GM23338 (cell line): ENCODE results near the gene NPM3. TPM values are rescaled to one million over a fixed set of nuclear protein-coding genes. Genes with fewer than 3 reads are reported as not detected.

Source experiments
- ATAC-seq: fragments of 200-7000 bp; cut with Tn5 transposase; 3 replicates; pipeline ENCODE4 v1.9.1; 2020
- DNase-seq: peaks from one replicate; pipeline ENCODE4 v3.0.0-alpha.2; 2015; ENCODE audit warnings: low spot score
- H2AFZ ChIP-seq: fragments of 200-600 bp; sonication (generic); 2 replicates; pipeline ENCODE4 v1.8.0; 2016; ENCODE audit warnings: antibody characterized with exemption, mild to moderate bottlenecking, moderate library complexity
- H3F3A ChIP-seq: fragments of 200-600 bp; sonication (generic); replicated peaks from 2 replicates; pipeline ENCODE4 v1.8.0; 2017; ENCODE audit warnings: antibody characterized with exemption, mixed run types, low read depth
- H3K27ac ChIP-seq: fragments of 200-600 bp; sonication (generic); 2 replicates; pipeline ENCODE4 v1.6.1; 2016; ENCODE audit warnings: low read depth
- H3K27me3 ChIP-seq: fragments of 200-600 bp; sonication (generic); 2 replicates; pipeline ENCODE4 v1.8.0; 2016; ENCODE audit warnings: mild to moderate bottlenecking, mixed run types, moderate library complexity; ENCODE audit not compliant: insufficient read depth
- H3K36me3 ChIP-seq: fragments of 200-600 bp; sonication (generic); 2 replicates; pipeline ENCODE4 v1.8.0; 2016; ENCODE audit warnings: mild to moderate bottlenecking; ENCODE audit not compliant: insufficient read depth
- H3K4me1 ChIP-seq: fragments of 200-600 bp; sonication (generic); 2 replicates; pipeline ENCODE4 v1.8.0; 2016; ENCODE audit warnings: mild to moderate bottlenecking, moderate library complexity; ENCODE audit not compliant: insufficient read depth
- H3K4me2 ChIP-seq: fragments of 200-600 bp; sonication (generic); 2 replicates; pipeline ENCODE4 v1.7.1; 2017; ENCODE audit warnings: mixed run types
- H3K4me3 ChIP-seq: fragments of 200-600 bp; sonication (generic); 2 replicates; pipeline ENCODE4 v1.6.1; 2016; ENCODE audit warnings: mixed run types
- H3K79me2 ChIP-seq: fragments of 200-600 bp; sonication (generic); replicated peaks from 2 replicates; pipeline ENCODE4 v1.8.0; 2017; ENCODE audit warnings: mild to moderate bottlenecking; ENCODE audit not compliant: insufficient read depth
- H3K9me2 ChIP-seq: fragments of 200-600 bp; sonication (generic); 2 replicates; pipeline ENCODE4 v1.8.0; 2017; ENCODE audit not compliant: insufficient read depth
- H4K20me1 ChIP-seq: fragments of 200-600 bp; sonication (generic); replicated peaks from 2 replicates; pipeline ENCODE4 v1.8.0; 2017; ENCODE audit warnings: mild to moderate bottlenecking; ENCODE audit not compliant: insufficient read depth
- H3K27ac Mint-ChIP-seq: 2 replicates; pipeline ENCODE4 v1.8.0; 2020; ENCODE audit warnings: inconsistent platforms, mild to moderate bottlenecking, moderate library complexity, mixed read lengths
- H3K27me3 Mint-ChIP-seq: 3 replicates; pipeline ENCODE4 v1.8.0; 2022; ENCODE audit warnings: low read depth, mild to moderate bottlenecking, moderate library complexity, mixed read lengths, inconsistent platforms; ENCODE audit not compliant: insufficient read depth, poor library complexity
- H3K36me3 Mint-ChIP-seq: 3 replicates; pipeline ENCODE4 v1.8.0; 2021; ENCODE audit warnings: low read depth, mild to moderate bottlenecking, inconsistent platforms, moderate library complexity, mixed read lengths
- H3K4me1 Mint-ChIP-seq: 3 replicates; pipeline ENCODE4 v1.8.0; 2020; ENCODE audit warnings: mild to moderate bottlenecking, inconsistent platforms, mixed read lengths
- H3K4me3 Mint-ChIP-seq: 3 replicates; pipeline ENCODE4 v1.8.0; 2021; ENCODE audit warnings: moderate library complexity, mild to moderate bottlenecking, inconsistent platforms, mixed read lengths
- H3K9me3 Mint-ChIP-seq: 3 replicates; pipeline ENCODE4 v1.8.0; 2020; ENCODE audit warnings: moderate library complexity, mild to moderate bottlenecking, inconsistent platforms, mixed read lengths
- CREB1 ChIP-seq: fragments of 250-450 bp; sonication (Bioruptor Pico); IDR thresholded peaks from 2 replicates; pipeline ENCODE4 v1.5.0; 2020; ENCODE audit warnings: low read depth, mild to moderate bottlenecking, moderate library complexity
- CTCF ChIP-seq, 2 experiments: fragments of 200-600 bp in 1 of 2; sonication (generic) in 1 of 2; conservative IDR thresholded peaks; 2 replicates each; pipeline versions ENCODE4 v1.5.1 to v1.6.1; 2016 to 2017; ENCODE audit warnings: antibody characterized with exemption in 2 of 2, low read depth in 2 of 2, mild to moderate bottlenecking in 2 of 2, moderate library complexity in 1 of 2
- ETS1 ChIP-seq: IDR thresholded peaks from 2 replicates; pipeline ENCODE4 v1.6.1; 2016; ENCODE audit warnings: antibody characterized with exemption
- EZH2 ChIP-seq: fragments of 200-600 bp; sonication (generic); IDR thresholded peaks from one replicate; pipeline ENCODE4 v1.8.0; 2017; ENCODE audit warnings: antibody characterized with exemption, mild to moderate bottlenecking, low read depth; ENCODE audit not compliant: unreplicated experiment
- EZH2phosphoT487 ChIP-seq: fragments of 200-600 bp; sonication (generic); IDR thresholded peaks from one replicate; pipeline ENCODE4 v1.8.1; 2018; ENCODE audit warnings: antibody characterized with exemption; ENCODE audit not compliant: unreplicated experiment
- JUNB ChIP-seq: IDR thresholded peaks from one replicate; pipeline ENCODE4 v1.6.1; 2016; ENCODE audit warnings: antibody characterized with exemption; ENCODE audit not compliant: unreplicated experiment
- NANOG ChIP-seq: IDR thresholded peaks from 2 replicates; pipeline ENCODE4 v1.6.1; 2016; ENCODE audit warnings: antibody characterized with exemption, borderline replicate concordance
- POLR2AphosphoS5 ChIP-seq: IDR thresholded peaks from 2 replicates; pipeline ENCODE4 v1.6.1; 2016; ENCODE audit warnings: antibody characterized with exemption, low read depth
- REST ChIP-seq: IDR thresholded peaks from one replicate; pipeline ENCODE4 v1.6.1; 2018; ENCODE audit warnings: antibody characterized with exemption; ENCODE audit not compliant: unreplicated experiment
- STAT1 ChIP-seq: IDR thresholded peaks from one replicate; pipeline ENCODE4 v1.6.1; 2016; ENCODE audit warnings: antibody characterized with exemption; ENCODE audit not compliant: unreplicated experiment
- ZNF114 ChIP-seq: fragments of 250-450 bp; sonication (Bioruptor Pico); IDR thresholded peaks from 2 replicates; pipeline ENCODE4 v1.5.0; 2020; ENCODE audit warnings: mild to moderate bottlenecking, moderate library complexity
- ZNF331 ChIP-seq: fragments of 250-450 bp; sonication (Bioruptor Pico); IDR thresholded peaks from 2 replicates; pipeline ENCODE4 v1.5.0; 2020; ENCODE audit warnings: low read depth, mild to moderate bottlenecking, moderate library complexity
- polyA plus RNA-seq: library from polyadenylated mRNA; unstranded; fragments of >200 nt; fragmentation: Nextera tagmentation; extraction: Ambion mirVana; gene quantifications from 2 replicates; pipeline ENCODE4 v1.2.1, GENCODE V29; 2016
- total RNA-seq: library from RNA; depleted of rRNA; stranded (reverse); fragments of >200 nt; shearing (Covaris generic); gene quantifications from 2 replicates; pipeline ENCODE4 v1.2.3, GENCODE V29; 2014
- TF ChIP-seq, protein P1 (sequence below): fragments of 250-450 bp; sonication (Bioruptor Pico); IDR thresholded peaks from 2 replicates; pipeline ENCODE4 v1.5.0; 2020; ENCODE audit warnings: mild to moderate bottlenecking, moderate library complexity

NPM3 gene
- total and polyA plus RNA-seq, 2 experiments from 2014 or later, result 31.5 to 258 TPM

GRCh38 chr10:101758858-101759257, 24.4 kb downstream of the NPM3 start:
- TF ChIP-seq ZNF331 (CRISPR knock-in tag) (no peak), POLR2AphosphoS5 (no peak), ETS1 (no peak), NANOG (no peak), STAT1 (no peak), REST (no peak), CTCF (conservative IDR thresholded peaks at IDR 0.05; ENCODE audit: low read depth in 2 of 2) (no peak), JUNB (no peak), CREB1 (no peak), ZNF114 (CRISPR knock-in tag) (no peak), EZH2 (no peak), EZH2phosphoT487 (no peak)
- TF ChIP-seq, protein P1, sequence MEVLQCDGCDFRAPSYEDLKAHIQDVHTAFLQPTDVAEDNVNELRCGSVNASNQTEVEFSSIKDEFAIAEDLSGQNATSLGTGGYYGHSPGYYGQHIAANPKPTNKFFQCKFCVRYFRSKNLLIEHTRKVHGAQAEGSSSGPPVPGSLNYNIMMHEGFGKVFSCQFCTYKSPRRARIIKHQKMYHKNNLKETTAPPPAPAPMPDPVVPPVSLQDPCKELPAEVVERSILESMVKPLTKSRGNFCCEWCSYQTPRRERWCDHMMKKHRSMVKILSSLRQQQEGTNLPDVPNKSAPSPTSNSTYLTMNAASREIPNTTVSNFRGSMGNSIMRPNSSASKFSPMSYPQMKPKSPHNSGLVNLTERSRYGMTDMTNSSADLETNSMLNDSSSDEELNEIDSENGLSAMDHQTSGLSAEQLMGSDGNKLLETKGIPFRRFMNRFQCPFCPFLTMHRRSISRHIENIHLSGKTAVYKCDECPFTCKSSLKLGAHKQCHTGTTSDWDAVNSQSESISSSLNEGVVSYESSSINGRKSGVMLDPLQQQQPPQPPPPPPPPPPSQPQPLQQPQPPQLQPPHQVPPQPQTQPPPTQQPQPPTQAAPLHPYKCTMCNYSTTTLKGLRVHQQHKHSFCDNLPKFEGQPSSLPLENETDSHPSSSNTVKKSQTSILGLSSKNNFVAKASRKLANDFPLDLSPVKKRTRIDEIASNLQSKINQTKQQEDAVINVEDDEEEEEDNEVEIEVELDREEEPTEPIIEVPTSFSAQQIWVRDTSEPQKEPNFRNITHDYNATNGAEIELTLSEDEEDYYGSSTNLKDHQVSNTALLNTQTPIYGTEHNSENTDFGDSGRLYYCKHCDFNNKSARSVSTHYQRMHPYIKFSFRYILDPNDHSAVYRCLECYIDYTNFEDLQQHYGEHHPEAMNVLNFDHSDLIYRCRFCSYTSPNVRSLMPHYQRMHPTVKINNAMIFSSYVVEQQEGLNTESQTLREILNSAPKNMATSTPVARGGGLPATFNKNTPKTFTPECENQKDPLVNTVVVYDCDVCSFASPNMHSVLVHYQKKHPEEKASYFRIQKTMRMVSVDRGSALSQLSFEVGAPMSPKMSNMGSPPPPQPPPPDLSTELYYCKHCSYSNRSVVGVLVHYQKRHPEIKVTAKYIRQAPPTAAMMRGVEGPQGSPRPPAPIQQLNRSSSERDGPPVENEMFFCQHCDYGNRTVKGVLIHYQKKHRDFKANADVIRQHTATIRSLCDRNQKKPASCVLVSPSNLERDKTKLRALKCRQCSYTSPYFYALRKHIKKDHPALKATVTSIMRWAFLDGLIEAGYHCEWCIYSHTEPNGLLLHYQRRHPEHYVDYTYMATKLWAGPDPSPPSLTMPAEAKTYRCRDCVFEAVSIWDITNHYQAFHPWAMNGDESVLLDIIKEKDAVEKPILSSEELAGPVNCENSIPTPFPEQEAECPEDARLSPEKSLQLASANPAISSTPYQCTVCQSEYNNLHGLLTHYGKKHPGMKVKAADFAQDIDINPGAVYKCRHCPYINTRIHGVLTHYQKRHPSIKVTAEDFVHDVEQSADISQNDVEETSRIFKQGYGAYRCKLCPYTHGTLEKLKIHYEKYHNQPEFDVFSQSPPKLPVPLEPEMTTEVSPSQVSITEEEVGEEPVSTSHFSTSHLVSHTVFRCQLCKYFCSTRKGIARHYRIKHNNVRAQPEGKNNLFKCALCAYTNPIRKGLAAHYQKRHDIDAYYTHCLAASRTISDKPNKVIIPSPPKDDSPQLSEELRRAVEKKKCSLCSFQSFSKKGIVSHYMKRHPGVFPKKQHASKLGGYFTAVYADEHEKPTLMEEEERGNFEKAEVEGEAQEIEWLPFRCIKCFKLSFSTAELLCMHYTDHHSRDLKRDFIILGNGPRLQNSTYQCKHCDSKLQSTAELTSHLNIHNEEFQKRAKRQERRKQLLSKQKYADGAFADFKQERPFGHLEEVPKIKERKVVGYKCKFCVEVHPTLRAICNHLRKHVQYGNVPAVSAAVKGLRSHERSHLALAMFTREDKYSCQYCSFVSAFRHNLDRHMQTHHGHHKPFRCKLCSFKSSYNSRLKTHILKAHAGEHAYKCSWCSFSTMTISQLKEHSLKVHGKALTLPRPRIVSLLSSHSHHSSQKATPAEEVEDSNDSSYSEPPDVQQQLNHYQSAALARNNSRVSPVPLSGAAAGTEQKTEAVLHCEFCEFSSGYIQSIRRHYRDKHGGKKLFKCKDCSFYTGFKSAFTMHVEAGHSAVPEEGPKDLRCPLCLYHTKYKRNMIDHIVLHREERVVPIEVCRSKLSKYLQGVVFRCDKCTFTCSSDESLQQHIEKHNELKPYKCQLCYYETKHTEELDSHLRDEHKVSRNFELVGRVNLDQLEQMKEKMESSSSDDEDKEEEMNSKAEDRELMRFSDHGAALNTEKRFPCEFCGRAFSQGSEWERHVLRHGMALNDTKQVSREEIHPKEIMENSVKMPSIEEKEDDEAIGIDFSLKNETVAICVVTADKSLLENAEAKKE (CRISPR knock-in tag), result no peak
- no peak overlapping the region for H3K4me3 ChIP-seq
- ATAC-seq (no peak), DNase-seq (no peak)
- H3K9me2 ChIP-seq, result no peaks in the 10 kb centered on the region
- no peaks in the 10 kb centered on the region for H4K20me1 ChIP-seq
- Mint-ChIP-seq H3K27me3 (peaks cover 9% of the 10 kb centered on the region), H3K9me3 (no peaks in the 10 kb centered on the region), H3K4me1 (peaks cover 19% of the 10 kb centered on the region; the same call in 2 of the 3 replicates), H3K27ac (no peak overlapping the region), H3K36me3 (no peaks in the 10 kb centered on the region), H3K4me3 (no peak overlapping the region)
- H2AFZ ChIP-seq, result peak overlapping the region; percentile 94
- H3K4me2 ChIP-seq, result no peak overlapping the region
- no peaks in the 10 kb centered on the region for H3F3A ChIP-seq
- 0 out of 2 replicates have a peak, but pooled peaks cover 5% of the 10 kb centered on the region for H3K27me3 ChIP-seq
- H3K79me2 ChIP-seq, result no peaks in the 10 kb centered on the region
- H3K4me1 ChIP-seq, result peaks cover 9% of the 10 kb centered on the region
- no peaks in the 10 kb centered on the region for H3K36me3 ChIP-seq
- H3K27ac ChIP-seq, result no peak overlapping the region
